ENCODE results near the gene INPP4B. TPM values are rescaled to one million over a fixed set of nuclear protein-coding genes. Genes with fewer than 3 reads are reported as not detected.

INPP4B gene
- total RNA-seq, 1 experiment from 2014 or later: not detected

DNA sequence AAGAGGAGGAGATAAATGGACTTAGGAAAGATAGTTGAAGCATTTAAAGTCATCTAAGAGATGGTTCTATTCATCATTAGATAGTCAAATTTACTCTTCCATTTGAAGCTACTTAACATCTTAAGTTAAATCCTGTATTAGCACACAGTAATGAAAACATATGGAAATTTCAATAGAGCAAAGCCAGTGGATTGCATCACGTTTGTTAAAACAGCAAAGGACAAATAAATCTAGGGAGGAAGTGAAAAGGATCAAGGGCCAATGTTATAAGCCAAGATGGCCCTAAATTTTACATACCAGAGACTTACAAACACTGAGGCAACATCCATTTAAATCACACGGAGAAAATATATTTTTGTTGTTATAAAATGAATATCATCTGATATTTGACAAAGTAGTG is 602.8 kb downstream of the INPP4B start:
- Histone ChIP-seq H3K9ac (ENCODE audit: low read length) (no peak overlapping the region), H3K27me3 (ENCODE audit: low read length) (no peaks in the 10 kb centered on the region), H3K4me1 (ENCODE audit: low read length) (no peaks in the 10 kb centered on the region), H3K4me3 (ENCODE audit: low read length) (no peak overlapping the region), H4K20me1 (ENCODE audit: insufficient read depth, low read depth, low read length) (no peaks in the 10 kb centered on the region), H2AFZ (ENCODE audit: low read length) (no peak overlapping the region), H3K36me3 (ENCODE audit: insufficient read depth, low read length) (no peaks in the 10 kb centered on the region), H3K4me2 (ENCODE audit: low read depth, low read length, poor library complexity, severe bottlenecking) (no peak overlapping the region), H3K9me3 (ENCODE audit: low read length) (no peaks in the 10 kb centered on the region), H3K79me2 (ENCODE audit: low read length) (no peaks in the 10 kb centered on the region), H3K27ac (ENCODE audit: low read length) (no peak overlapping the region), H3K9me2 (replicated peaks; ENCODE audit: insufficient read depth, low read length) (no peaks in the 10 kb centered on the region)
- DNase-seq: no peak

DNA sequence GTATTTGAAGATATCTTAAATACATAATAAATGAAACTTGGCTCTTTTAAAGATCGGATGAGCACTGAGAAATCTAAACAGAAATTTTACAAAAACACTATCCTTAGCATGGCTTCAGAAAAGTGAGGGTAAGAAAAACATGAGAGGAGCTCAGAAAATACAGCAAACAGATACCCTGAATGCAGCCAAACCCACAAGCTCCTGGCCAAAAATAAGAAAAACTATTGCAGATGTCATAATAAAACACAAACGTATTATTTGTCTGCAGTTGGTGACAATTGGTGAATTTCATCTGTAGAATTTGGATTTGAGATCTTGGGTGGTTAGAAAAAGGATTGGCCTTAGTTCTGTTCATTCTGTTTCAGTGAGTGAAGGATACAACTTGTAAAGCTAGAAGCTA is 603.9 kb downstream of the INPP4B start:
- H3K9me2 ChIP-seq (replicated peaks; ENCODE audit: insufficient read depth, low read length): no peaks in the 10 kb centered on the region
- H3K27me3 ChIP-seq (ENCODE audit: low read length): no peaks in the 10 kb centered on the region
- no peak overlapping the region for H3K27ac ChIP-seq (ENCODE audit: low read length)
- no peaks in the 10 kb centered on the region for H3K79me2 ChIP-seq (ENCODE audit: low read length)
- no peak overlapping the region for H3K4me2 ChIP-seq (ENCODE audit: low read depth, low read length, poor library complexity, severe bottlenecking)
- H4K20me1 ChIP-seq (ENCODE audit: insufficient read depth, low read depth, low read length): no peaks in the 10 kb centered on the region
- no peaks in the 10 kb centered on the region for H3K36me3 ChIP-seq (ENCODE audit: insufficient read depth, low read length)
- no peak overlapping the region for H3K9ac ChIP-seq (ENCODE audit: low read length)
- H3K9me3 ChIP-seq (ENCODE audit: low read length): no peaks in the 10 kb centered on the region
- no peak overlapping the region for H3K4me3 ChIP-seq (ENCODE audit: low read length)
- DNase-seq: no peak
- H2AFZ ChIP-seq (ENCODE audit: low read length): no peak overlapping the region
- H3K4me1 ChIP-seq (ENCODE audit: low read length): no peaks in the 10 kb centered on the region

GRCh38 chr4:142238589-142238988 is 607.5 kb downstream of the INPP4B start:
- no peak overlapping the region for H3K27ac ChIP-seq (ENCODE audit: low read length)

DNA sequence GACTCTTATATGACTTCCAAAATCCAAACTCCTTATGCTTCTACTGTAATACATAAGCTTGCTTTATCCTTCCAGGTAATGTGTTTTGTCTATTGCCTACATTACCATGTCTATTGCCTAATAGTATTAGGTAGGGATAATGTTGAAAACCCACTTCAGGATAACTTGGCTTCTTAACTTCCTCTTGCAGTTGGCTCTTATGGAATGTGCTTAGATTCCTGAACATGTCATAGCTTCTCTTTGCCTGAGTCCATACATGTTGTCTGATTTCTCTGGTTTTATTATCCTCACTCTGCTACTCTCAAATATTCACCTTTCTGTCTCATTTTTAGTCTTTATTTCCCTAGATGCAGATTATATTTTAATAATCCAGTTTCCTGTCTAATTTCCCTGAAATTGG is 609.8 kb downstream of the INPP4B start:
- Histone ChIP-seq H3K4me2 (ENCODE audit: low read depth, low read length, poor library complexity, severe bottlenecking) (no peak overlapping the region), H3K4me1 (ENCODE audit: low read length) (no peaks in the 10 kb centered on the region), H2AFZ (ENCODE audit: low read length) (no peak overlapping the region), H3K9ac (ENCODE audit: low read length) (no peak overlapping the region), H3K9me3 (ENCODE audit: low read length) (no peaks in the 10 kb centered on the region), H3K4me3 (ENCODE audit: low read length) (no peak overlapping the region), H3K27ac (ENCODE audit: low read length) (no peak overlapping the region), H3K36me3 (ENCODE audit: insufficient read depth, low read length) (no peaks in the 10 kb centered on the region), H3K9me2 (replicated peaks; ENCODE audit: insufficient read depth, low read length) (no peaks in the 10 kb centered on the region), H3K79me2 (ENCODE audit: low read length) (no peaks in the 10 kb centered on the region), H4K20me1 (ENCODE audit: insufficient read depth, low read depth, low read length) (no peaks in the 10 kb centered on the region), H3K27me3 (ENCODE audit: low read length) (no peaks in the 10 kb centered on the region)
- no peak for DNase-seq

More at GRCh38 chr4:142238589-142238988, 607.5 kb downstream of the INPP4B start:
- H3K27me3 ChIP-seq (ENCODE audit: low read length): no peaks in the 10 kb centered on the region
- no peaks in the 10 kb centered on the region for H3K4me1 ChIP-seq (ENCODE audit: low read length)
- no peak overlapping the region for H3K4me3 ChIP-seq (ENCODE audit: low read length)
- H4K20me1 ChIP-seq (ENCODE audit: insufficient read depth, low read depth, low read length): no peaks in the 10 kb centered on the region
- no peak for DNase-seq
- no peaks in the 10 kb centered on the region for H3K36me3 ChIP-seq (ENCODE audit: insufficient read depth, low read length)
- no peak overlapping the region for H3K9ac ChIP-seq (ENCODE audit: low read length)
- no peaks in the 10 kb centered on the region for H3K9me2 ChIP-seq (replicated peaks; ENCODE audit: insufficient read depth, low read length)
- H3K9me3 ChIP-seq (ENCODE audit: low read length): no peaks in the 10 kb centered on the region
- no peak overlapping the region for H2AFZ ChIP-seq (ENCODE audit: low read length)
- H3K79me2 ChIP-seq (ENCODE audit: low read length): no peaks in the 10 kb centered on the region
- H3K4me2 ChIP-seq (ENCODE audit: low read depth, low read length, poor library complexity, severe bottlenecking): no peak overlapping the region

GRCh38 chr4:142231787-142232186 is 614.3 kb downstream of the INPP4B start:
- DNase-seq: no peak
- Histone ChIP-seq H3K9ac (ENCODE audit: low read length) (no peak overlapping the region), H3K27ac (ENCODE audit: low read length) (no peak overlapping the region), H3K27me3 (ENCODE audit: low read length) (no peaks in the 10 kb centered on the region), H3K79me2 (ENCODE audit: low read length) (no peaks in the 10 kb centered on the region), H3K4me3 (ENCODE audit: low read length) (no peak overlapping the region), H3K36me3 (ENCODE audit: insufficient read depth, low read length) (no peaks in the 10 kb centered on the region), H3K9me3 (ENCODE audit: low read length) (no peaks in the 10 kb centered on the region), H3K4me2 (ENCODE audit: low read depth, low read length, poor library complexity, severe bottlenecking) (no peak overlapping the region), H3K9me2 (replicated peaks; ENCODE audit: insufficient read depth, low read length) (no peaks in the 10 kb centered on the region), H2AFZ (ENCODE audit: low read length) (no peak overlapping the region), H3K4me1 (ENCODE audit: low read length) (no peaks in the 10 kb centered on the region), H4K20me1 (ENCODE audit: insufficient read depth, low read depth, low read length) (no peaks in the 10 kb centered on the region)

GRCh38 chr4:142230991-142231390 is 615.1 kb downstream of the INPP4B start:
- H3K4me1 ChIP-seq (ENCODE audit: low read length): no peaks in the 10 kb centered on the region
- no peaks in the 10 kb centered on the region for H3K27me3 ChIP-seq (ENCODE audit: low read length)
- no peak overlapping the region for H3K9ac ChIP-seq (ENCODE audit: low read length)
- no peaks in the 10 kb centered on the region for H3K9me2 ChIP-seq (replicated peaks; ENCODE audit: insufficient read depth, low read length)
- no peaks in the 10 kb centered on the region for H3K36me3 ChIP-seq (ENCODE audit: insufficient read depth, low read length)
- no peak for DNase-seq
- H3K9me3 ChIP-seq (ENCODE audit: low read length): no peaks in the 10 kb centered on the region
- no peak overlapping the region for H3K27ac ChIP-seq (ENCODE audit: low read length)
- no peak overlapping the region for H3K4me3 ChIP-seq (ENCODE audit: low read length)
- H4K20me1 ChIP-seq (ENCODE audit: insufficient read depth, low read depth, low read length): no peaks in the 10 kb centered on the region
- H2AFZ ChIP-seq (ENCODE audit: low read length): no peak overlapping the region
- H3K79me2 ChIP-seq (ENCODE audit: low read length): no peaks in the 10 kb centered on the region
- no peak overlapping the region for H3K4me2 ChIP-seq (ENCODE audit: low read depth, low read length, poor library complexity, severe bottlenecking)

- Histone ChIP-seq H3K36me3 (ENCODE audit: insufficient read depth, low read length) (no peaks in the 10 kb centered on the region), H4K20me1 (ENCODE audit: insufficient read depth, low read depth, low read length) (no peaks in the 10 kb centered on the region), H3K9ac (ENCODE audit: low read length) (no peak overlapping the region), H3K9me2 (replicated peaks; ENCODE audit: insufficient read depth, low read length) (no peaks in the 10 kb centered on the region), H3K4me2 (ENCODE audit: low read depth, low read length, poor library complexity, severe bottlenecking) (no peak overlapping the region), H3K27me3 (ENCODE audit: low read length) (no peaks in the 10 kb centered on the region), H3K79me2 (ENCODE audit: low read length) (no peaks in the 10 kb centered on the region), H2AFZ (ENCODE audit: low read length) (no peak overlapping the region), H3K4me1 (ENCODE audit: low read length) (no peaks in the 10 kb centered on the region), H3K4me3 (ENCODE audit: low read length) (no peak overlapping the region), H3K27ac (ENCODE audit: low read length) (no peak overlapping the region), H3K9me3 (ENCODE audit: low read length) (no peaks in the 10 kb centered on the region; the same call in 1 of the 2 replicates)
- no peak for DNase-seq
These were observed 620.1 kb downstream of the INPP4B start for GRCh38 chr4:142226014-142226413.

GRCh38 chr4:142222127-142222526 is 624.0 kb downstream of the INPP4B start:
- H3K79me2 ChIP-seq (ENCODE audit: low read length): no peaks in the 10 kb centered on the region
- H3K9me2 ChIP-seq (replicated peaks; ENCODE audit: insufficient read depth, low read length): no peaks in the 10 kb centered on the region; the same call in 1 of the 2 replicates
- H3K4me1 ChIP-seq (ENCODE audit: low read length): no peaks in the 10 kb centered on the region
- H3K4me2 ChIP-seq (ENCODE audit: low read depth, low read length, poor library complexity, severe bottlenecking): no peak overlapping the region
- no peaks in the 10 kb centered on the region for H3K36me3 ChIP-seq (ENCODE audit: insufficient read depth, low read length)
- no peaks in the 10 kb centered on the region for H4K20me1 ChIP-seq (ENCODE audit: insufficient read depth, low read depth, low read length)
- no peak overlapping the region for H2AFZ ChIP-seq (ENCODE audit: low read length)
- no peak overlapping the region for H3K9ac ChIP-seq (ENCODE audit: low read length)
- no peaks in the 10 kb centered on the region; the same call in 1 of the 2 replicates for H3K9me3 ChIP-seq (ENCODE audit: low read length)
- H3K4me3 ChIP-seq (ENCODE audit: low read length): no peak overlapping the region
- DNase-seq: no peak
- H3K27ac ChIP-seq (ENCODE audit: low read length): no peak overlapping the region
- no peaks in the 10 kb centered on the region for H3K27me3 ChIP-seq (ENCODE audit: low read length)

- Histone ChIP-seq H3K79me2 (ENCODE audit: low read length) (no peaks in the 10 kb centered on the region), H3K4me3 (ENCODE audit: low read length) (no peak overlapping the region), H3K4me1 (ENCODE audit: low read length) (no peaks in the 10 kb centered on the region), H3K9me2 (replicated peaks; ENCODE audit: insufficient read depth, low read length) (no peaks in the 10 kb centered on the region; the same call in 1 of the 2 replicates), H3K9ac (ENCODE audit: low read length) (no peak overlapping the region), H3K9me3 (ENCODE audit: low read length) (no peaks in the 10 kb centered on the region; the same call in 1 of the 2 replicates), H4K20me1 (ENCODE audit: insufficient read depth, low read depth, low read length) (no peaks in the 10 kb centered on the region), H2AFZ (ENCODE audit: low read length) (no peak overlapping the region), H3K36me3 (ENCODE audit: insufficient read depth, low read length) (no peaks in the 10 kb centered on the region), H3K27ac (ENCODE audit: low read length) (no peak overlapping the region), H3K27me3 (ENCODE audit: low read length) (no peaks in the 10 kb centered on the region), H3K4me2 (ENCODE audit: low read depth, low read length, poor library complexity, severe bottlenecking) (no peak overlapping the region)
- no peak for DNase-seq
These were observed 627.4 kb downstream of the INPP4B start for GRCh38 chr4:142218726-142219125.
